ENCODE results near the gene SERINC5.
"Not testable (repeated sequence)": the region's sequence is repeated elsewhere in the genome, so short reads cannot be mapped to it uniquely, and the experiment has no call there.

Gene SERINC5

GRCh38 chr5:80185095-80185494, 70.8 kb downstream of the SERINC5 start:
- TF ChIP-seq, protein P1, sequence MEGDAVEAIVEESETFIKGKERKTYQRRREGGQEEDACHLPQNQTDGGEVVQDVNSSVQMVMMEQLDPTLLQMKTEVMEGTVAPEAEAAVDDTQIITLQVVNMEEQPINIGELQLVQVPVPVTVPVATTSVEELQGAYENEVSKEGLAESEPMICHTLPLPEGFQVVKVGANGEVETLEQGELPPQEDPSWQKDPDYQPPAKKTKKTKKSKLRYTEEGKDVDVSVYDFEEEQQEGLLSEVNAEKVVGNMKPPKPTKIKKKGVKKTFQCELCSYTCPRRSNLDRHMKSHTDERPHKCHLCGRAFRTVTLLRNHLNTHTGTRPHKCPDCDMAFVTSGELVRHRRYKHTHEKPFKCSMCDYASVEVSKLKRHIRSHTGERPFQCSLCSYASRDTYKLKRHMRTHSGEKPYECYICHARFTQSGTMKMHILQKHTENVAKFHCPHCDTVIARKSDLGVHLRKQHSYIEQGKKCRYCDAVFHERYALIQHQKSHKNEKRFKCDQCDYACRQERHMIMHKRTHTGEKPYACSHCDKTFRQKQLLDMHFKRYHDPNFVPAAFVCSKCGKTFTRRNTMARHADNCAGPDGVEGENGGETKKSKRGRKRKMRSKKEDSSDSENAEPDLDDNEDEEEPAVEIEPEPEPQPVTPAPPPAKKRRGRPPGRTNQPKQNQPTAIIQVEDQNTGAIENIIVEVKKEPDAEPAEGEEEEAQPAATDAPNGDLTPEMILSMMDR (IDR thresholded peaks at IDR 0.05; ENCODE audit: insufficient read depth, low read length) = no peak
- TF ChIP-seq POLR2AphosphoS5 (IDR thresholded peaks at IDR 0.05; ENCODE audit: low read depth) (no peak), GABPA (IDR thresholded peaks at IDR 0.05; ENCODE audit: low read depth) (no peak), REST (IDR thresholded peaks at IDR 0.05; ENCODE audit: insufficient replicate concordance, low read depth) (no peak), SPI1 (IDR thresholded peaks at IDR 0.05; ENCODE audit: borderline replicate concordance, low read depth) (no peak)
- H3K27me3 ChIP-seq (ENCODE audit: insufficient read depth, poor library complexity, severe bottlenecking) = no peaks in the 10 kb centered on the region
- H3K4me3 ChIP-seq (replicated peaks; ENCODE audit: insufficient read depth, low read length) = no peak overlapping the region
- H3K27ac ChIP-seq (replicated peaks) = peak overlapping the region; percentile 85
- no peak for DNase-seq (ENCODE audit: low read depth in 1 of 2, low spot score in 1 of 2)

DNA sequence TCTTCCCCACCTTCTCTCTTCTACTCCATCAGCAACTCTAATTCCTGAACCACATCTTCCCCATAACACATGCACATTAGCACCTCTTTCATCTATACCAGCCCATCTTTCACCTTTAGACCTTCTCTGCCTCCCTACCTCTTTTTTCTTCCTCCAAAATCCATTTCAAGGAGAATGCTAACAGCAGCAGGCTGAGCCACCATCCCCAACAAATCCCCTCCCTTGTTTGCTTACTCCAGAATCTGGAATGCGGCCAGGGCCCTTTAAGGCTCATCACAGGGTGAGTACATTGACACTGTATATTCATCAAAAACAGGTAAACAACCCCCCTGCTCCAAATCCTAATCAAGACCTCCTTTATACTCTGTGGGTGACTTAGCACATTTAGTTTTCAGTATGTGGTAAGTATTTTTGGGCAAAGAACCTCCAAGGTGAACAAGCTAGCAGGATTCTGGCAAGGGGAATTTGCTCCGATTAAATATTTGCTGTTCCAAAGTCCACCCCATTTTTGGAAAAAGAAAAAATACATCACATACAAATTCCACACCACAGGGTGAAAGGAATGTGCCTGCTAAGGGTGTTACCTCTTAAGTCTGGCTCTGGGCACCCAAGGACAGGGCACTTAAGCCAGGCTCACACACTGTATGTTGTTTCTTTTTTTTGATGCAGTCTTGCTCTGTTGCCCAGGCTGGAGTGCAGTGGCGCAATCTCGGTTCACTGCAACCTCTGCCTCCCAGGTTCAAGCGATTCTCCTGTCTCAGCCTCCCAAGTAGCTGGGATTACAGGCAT, 71.4 kb downstream of the SERINC5 start:
- no peak for DNase-seq (ENCODE audit: low read depth in 1 of 2, low spot score in 1 of 2)
- peak overlapping the region; percentile 85 for H3K27ac ChIP-seq (replicated peaks)
- TF ChIP-seq SPI1 (IDR thresholded peaks at IDR 0.05; ENCODE audit: borderline replicate concordance, low read depth) = no peak
- no peak overlapping the region for H3K4me3 ChIP-seq (replicated peaks; ENCODE audit: insufficient read depth, low read length)
- no peaks in the 10 kb centered on the region for H3K27me3 ChIP-seq (ENCODE audit: insufficient read depth, poor library complexity, severe bottlenecking)

GRCh38 chr5:80183728-80184234, 72.1 kb downstream of the SERINC5 start:
- peak overlapping the region; percentile 85 for H3K27ac ChIP-seq (replicated peaks)
- H3K4me3 ChIP-seq (replicated peaks; ENCODE audit: insufficient read depth, low read length); DNase-seq (ENCODE audit: low read depth in 1 of 2, low spot score in 1 of 2); H3K27me3 ChIP-seq (ENCODE audit: insufficient read depth, poor library complexity, severe bottlenecking): not testable (repeated sequence)

GRCh38 chr5:80182809-80183580, 72.9 kb downstream of the SERINC5 start:
- no peak for TF ChIP-seq POLR2AphosphoS5 (IDR thresholded peaks at IDR 0.05; ENCODE audit: low read depth)
- TF ChIP-seq SPI1 (IDR thresholded peaks at IDR 0.05; ENCODE audit: borderline replicate concordance, low read depth) = no peak
- TF ChIP-seq, protein P1 (IDR thresholded peaks at IDR 0.05; ENCODE audit: insufficient read depth, low read length) = no peak
- TF ChIP-seq GABPA (IDR thresholded peaks at IDR 0.05; ENCODE audit: low read depth) = no peak
- TF ChIP-seq REST (IDR thresholded peaks at IDR 0.05; ENCODE audit: insufficient replicate concordance, low read depth) = no peak
- DNase-seq (ENCODE audit: low read depth in 1 of 2, low spot score in 1 of 2) = peak in 1 of 2 experiments; percentile 30
- H3K27me3 ChIP-seq (ENCODE audit: insufficient read depth, poor library complexity, severe bottlenecking) = no peaks in the 10 kb centered on the region
- peak overlapping the region; percentile 85 for H3K27ac ChIP-seq (replicated peaks)
- no peak overlapping the region for H3K4me3 ChIP-seq (replicated peaks; ENCODE audit: insufficient read depth, low read length)
